Measurements from ENCODE around the gene MCU. TPM values are rescaled to one million over a fixed set of nuclear protein-coding genes. Genes with fewer than 3 reads are reported as not detected.

The MCU gene
- total and polyA plus RNA-seq, 2 donors (not counting 1 experiment from before 2014, with no cell fraction given), result 11.7 to 21.1 TPM

DNA sequence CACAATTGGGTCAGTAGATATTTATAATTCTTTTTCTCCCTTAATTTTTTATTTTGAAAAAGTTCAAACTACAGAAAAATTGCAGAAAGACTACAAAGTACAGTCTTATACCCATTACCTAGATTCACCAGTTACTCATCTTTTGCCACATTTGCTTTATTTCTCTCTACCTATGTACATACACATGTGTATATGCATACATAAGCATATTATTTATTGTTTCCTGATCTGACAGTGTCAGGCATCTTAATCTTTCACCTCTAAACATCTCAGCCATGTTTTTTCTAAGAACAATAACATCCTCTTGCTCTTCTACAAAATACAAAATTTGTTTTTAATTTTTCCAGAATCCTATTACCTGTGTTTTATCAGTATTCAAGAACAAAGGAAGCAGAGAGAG, 133.2 kb downstream of the MCU start:
- Histone ChIP-seq H3K36me3 (replicated peaks in 1 of 2; ENCODE audit: control extremely low read depth in 1 of 2, control insufficient read depth in 1 of 2, extremely low read depth in 1 of 2, insufficient read depth in 2 of 2, low read length in 1 of 2) (no peaks in the 10 kb centered on the region), H3K4me3 (ENCODE audit: control extremely low read depth in 1 of 5, extremely low read depth in 1 of 5, insufficient read depth in 1 of 5, low read depth in 2 of 5, low read length in 4 of 5) (no peak overlapping the region), H3K27ac (ENCODE audit: low read length in 2 of 2) (no peak overlapping the region), H3K79me2 (ENCODE audit: control insufficient read depth, insufficient read depth, low read length) (no peaks in the 10 kb centered on the region), H3K4me2 (replicated peaks; ENCODE audit: low read depth, low read length, poor library complexity, severe bottlenecking) (no peak overlapping the region), H4K20me1 (ENCODE audit: control insufficient read depth, insufficient read depth, low read length, poor library complexity, severe bottlenecking) (no peaks in the 10 kb centered on the region), H3K4me1 (ENCODE audit: control insufficient read depth in 2 of 2, insufficient read depth in 2 of 2, low read length in 2 of 2) (no peaks in the 10 kb centered on the region), H3K27me3 (replicated peaks in 1 of 4; ENCODE audit: control extremely low read depth in 1 of 4, control insufficient read depth in 3 of 4, insufficient read depth in 4 of 4, low read length in 3 of 4) (no peaks in the 10 kb centered on the region), H3K9me3 (ENCODE audit: control extremely low read depth in 1 of 3, control insufficient read depth in 2 of 3, insufficient read depth in 1 of 3, low read length in 2 of 3) (peaks cover 0 to 3% (median 1%) of the 10 kb centered on the region in 3 donors), H2AFZ (ENCODE audit: insufficient read depth, low read depth, low read length, poor library complexity, severe bottlenecking) (no peak overlapping the region), H3K9ac (ENCODE audit: low read length) (no peak overlapping the region)
- Mint-ChIP-seq H3K9me3 (ENCODE audit: insufficient read depth) (no peaks in the 10 kb centered on the region), H3K4me3 (no peak overlapping the region), H3K4me1 (peaks cover 6% of the 10 kb centered on the region), H3K27me3 (no peaks in the 10 kb centered on the region), H3K27ac (no peak overlapping the region)
- TF ChIP-seq, protein P1, sequence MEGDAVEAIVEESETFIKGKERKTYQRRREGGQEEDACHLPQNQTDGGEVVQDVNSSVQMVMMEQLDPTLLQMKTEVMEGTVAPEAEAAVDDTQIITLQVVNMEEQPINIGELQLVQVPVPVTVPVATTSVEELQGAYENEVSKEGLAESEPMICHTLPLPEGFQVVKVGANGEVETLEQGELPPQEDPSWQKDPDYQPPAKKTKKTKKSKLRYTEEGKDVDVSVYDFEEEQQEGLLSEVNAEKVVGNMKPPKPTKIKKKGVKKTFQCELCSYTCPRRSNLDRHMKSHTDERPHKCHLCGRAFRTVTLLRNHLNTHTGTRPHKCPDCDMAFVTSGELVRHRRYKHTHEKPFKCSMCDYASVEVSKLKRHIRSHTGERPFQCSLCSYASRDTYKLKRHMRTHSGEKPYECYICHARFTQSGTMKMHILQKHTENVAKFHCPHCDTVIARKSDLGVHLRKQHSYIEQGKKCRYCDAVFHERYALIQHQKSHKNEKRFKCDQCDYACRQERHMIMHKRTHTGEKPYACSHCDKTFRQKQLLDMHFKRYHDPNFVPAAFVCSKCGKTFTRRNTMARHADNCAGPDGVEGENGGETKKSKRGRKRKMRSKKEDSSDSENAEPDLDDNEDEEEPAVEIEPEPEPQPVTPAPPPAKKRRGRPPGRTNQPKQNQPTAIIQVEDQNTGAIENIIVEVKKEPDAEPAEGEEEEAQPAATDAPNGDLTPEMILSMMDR (IDR thresholded peaks at IDR 0.05), result no peak
- no peak for TF ChIP-seq EZH2 (IDR thresholded peaks at IDR 0.05; ENCODE audit: borderline replicate concordance, insufficient read depth, low read depth, low read length, poor library complexity, severe bottlenecking)
- POLR2A ChIA-PET, result no interaction called here
- intact Hi-C loops (cut with micrococcal nuclease), result no loop called here
- CTCF ChIA-PET, result no interaction called here
- DNase-seq (no peak), ATAC-seq (ENCODE audit: low read depth) (no peak)

DNA sequence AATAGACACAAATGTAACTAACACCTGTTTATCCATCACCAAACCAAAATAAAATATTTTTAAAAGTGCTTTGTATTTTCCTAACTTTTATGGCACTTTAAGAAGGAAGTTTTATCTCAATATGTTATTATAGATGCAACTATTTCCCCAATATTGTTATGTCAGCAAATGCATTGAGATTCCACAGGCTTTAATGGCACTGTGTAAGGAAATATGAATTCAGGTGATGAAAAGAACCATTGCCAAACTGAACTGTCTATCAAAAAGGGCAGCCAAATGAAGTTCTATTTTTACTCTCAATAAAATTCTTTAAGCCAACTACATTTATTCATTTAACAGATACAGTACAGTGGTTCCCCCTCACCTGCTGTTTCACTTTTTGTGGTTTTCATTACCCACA, 134.4 kb downstream of the MCU start:
- Histone ChIP-seq H3K4me3 (ENCODE audit: control extremely low read depth in 1 of 5, extremely low read depth in 1 of 5, insufficient read depth in 1 of 5, low read depth in 2 of 5, low read length in 4 of 5) (no peak overlapping the region), H3K9me3 (ENCODE audit: control extremely low read depth in 1 of 3, control insufficient read depth in 2 of 3, insufficient read depth in 1 of 3, low read length in 2 of 3) (peaks cover 0 to 3% (median 1%) of the 10 kb centered on the region in 3 donors), H2AFZ (ENCODE audit: insufficient read depth, low read depth, low read length, poor library complexity, severe bottlenecking) (no peak overlapping the region), H3K36me3 (replicated peaks in 1 of 2; ENCODE audit: control extremely low read depth in 1 of 2, control insufficient read depth in 1 of 2, extremely low read depth in 1 of 2, insufficient read depth in 2 of 2, low read length in 1 of 2) (no peaks in the 10 kb centered on the region), H4K20me1 (ENCODE audit: control insufficient read depth, insufficient read depth, low read length, poor library complexity, severe bottlenecking) (no peaks in the 10 kb centered on the region), H3K4me2 (replicated peaks; ENCODE audit: low read depth, low read length, poor library complexity, severe bottlenecking) (no peak overlapping the region), H3K79me2 (ENCODE audit: control insufficient read depth, insufficient read depth, low read length) (no peaks in the 10 kb centered on the region), H3K9ac (ENCODE audit: low read length) (no peak overlapping the region), H3K27ac (ENCODE audit: low read length in 2 of 2) (no peak overlapping the region), H3K4me1 (ENCODE audit: control insufficient read depth in 2 of 2, insufficient read depth in 2 of 2, low read length in 2 of 2) (no peaks in the 10 kb centered on the region), H3K27me3 (replicated peaks in 1 of 4; ENCODE audit: control extremely low read depth in 1 of 4, control insufficient read depth in 3 of 4, insufficient read depth in 4 of 4, low read length in 3 of 4) (no peaks in the 10 kb centered on the region)
- Mint-ChIP-seq H3K27me3 (no peaks in the 10 kb centered on the region), H3K27ac (no peak overlapping the region), H3K4me1 (peaks cover 6% of the 10 kb centered on the region), H3K9me3 (ENCODE audit: insufficient read depth) (no peaks in the 10 kb centered on the region), H3K4me3 (no peak overlapping the region)
- POLR2A ChIA-PET, result no interaction called here
- no peak for TF ChIP-seq EZH2 (IDR thresholded peaks at IDR 0.05; ENCODE audit: borderline replicate concordance, insufficient read depth, low read depth, low read length, poor library complexity, severe bottlenecking)
- TF ChIP-seq, protein P1 (IDR thresholded peaks at IDR 0.05), result no peak
- CTCF ChIA-PET, result no interaction called here
- intact Hi-C loops (cut with micrococcal nuclease), result no loop called here
- DNase-seq (no peak), ATAC-seq (ENCODE audit: low read depth) (no peak)

All from B cell (primary cell).